ENCODE data around the gene RNMT. TPM values are rescaled to one million over a fixed set of nuclear protein-coding genes. Genes with fewer than 3 reads are reported as not detected.

Gene RNMT
- total RNA-seq, 1 donor from 2014 or later, result 6.4 TPM

DNA sequence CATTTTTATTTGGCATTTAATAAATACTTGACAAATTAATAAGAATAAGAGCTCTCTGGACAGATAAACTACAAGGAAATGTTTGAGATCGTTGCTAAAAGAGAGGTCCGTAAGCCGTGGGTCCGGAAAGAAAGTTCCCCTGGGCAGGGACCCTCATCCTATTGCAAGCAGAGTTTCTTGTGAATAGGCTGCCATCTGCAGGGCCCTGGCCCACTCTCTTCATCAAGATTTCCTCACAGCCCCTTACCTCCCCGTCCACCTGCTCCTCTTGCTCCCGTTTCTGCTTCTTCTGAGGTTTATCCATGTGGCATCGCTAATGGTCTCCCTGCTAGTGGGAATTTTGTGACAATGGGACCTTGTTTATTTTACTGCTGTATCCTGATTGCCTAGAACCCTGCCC lies 67.3 kb downstream of the RNMT start:
- Histone ChIP-seq H3K36me3 (no peaks in the 10 kb centered on the region), H3K4me1 (no peaks in the 10 kb centered on the region), H3K27me3 (no peaks in the 10 kb centered on the region), H3K9me3 (no peaks in the 10 kb centered on the region), H3K27ac (no peak overlapping the region), H3K4me3 (no peak overlapping the region)
- intact Hi-C loops (cut with DNase I), result no loop called here
- TF ChIP-seq, protein P1, sequence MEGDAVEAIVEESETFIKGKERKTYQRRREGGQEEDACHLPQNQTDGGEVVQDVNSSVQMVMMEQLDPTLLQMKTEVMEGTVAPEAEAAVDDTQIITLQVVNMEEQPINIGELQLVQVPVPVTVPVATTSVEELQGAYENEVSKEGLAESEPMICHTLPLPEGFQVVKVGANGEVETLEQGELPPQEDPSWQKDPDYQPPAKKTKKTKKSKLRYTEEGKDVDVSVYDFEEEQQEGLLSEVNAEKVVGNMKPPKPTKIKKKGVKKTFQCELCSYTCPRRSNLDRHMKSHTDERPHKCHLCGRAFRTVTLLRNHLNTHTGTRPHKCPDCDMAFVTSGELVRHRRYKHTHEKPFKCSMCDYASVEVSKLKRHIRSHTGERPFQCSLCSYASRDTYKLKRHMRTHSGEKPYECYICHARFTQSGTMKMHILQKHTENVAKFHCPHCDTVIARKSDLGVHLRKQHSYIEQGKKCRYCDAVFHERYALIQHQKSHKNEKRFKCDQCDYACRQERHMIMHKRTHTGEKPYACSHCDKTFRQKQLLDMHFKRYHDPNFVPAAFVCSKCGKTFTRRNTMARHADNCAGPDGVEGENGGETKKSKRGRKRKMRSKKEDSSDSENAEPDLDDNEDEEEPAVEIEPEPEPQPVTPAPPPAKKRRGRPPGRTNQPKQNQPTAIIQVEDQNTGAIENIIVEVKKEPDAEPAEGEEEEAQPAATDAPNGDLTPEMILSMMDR (IDR thresholded peaks at IDR 0.05), result no peak
- no peak for DNase-seq (ENCODE audit: low spot score in 2 of 2)

DNA sequence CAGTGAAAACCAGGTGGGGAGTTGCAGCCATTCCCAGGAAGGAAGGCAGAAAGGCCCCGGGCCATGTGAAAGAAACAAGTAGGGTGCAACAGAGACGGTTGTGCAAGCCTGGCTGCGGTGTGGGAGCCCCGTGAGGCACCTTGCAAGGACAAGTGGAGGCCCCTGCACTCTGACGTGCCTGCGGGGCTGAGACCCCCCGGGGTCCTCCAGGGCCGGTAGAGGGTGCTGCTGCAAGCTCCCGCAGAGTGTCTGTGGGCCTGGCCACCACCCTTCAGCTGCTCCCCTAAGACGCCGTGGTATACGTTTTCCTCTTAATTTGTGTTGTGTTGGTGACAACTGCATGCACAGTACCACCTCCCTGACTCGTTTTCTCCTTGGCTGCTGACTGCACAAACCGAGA lies 70.0 kb downstream of the RNMT start:
- Histone ChIP-seq H3K27ac (no peak overlapping the region), H3K9me3 (no peaks in the 10 kb centered on the region), H3K4me3 (no peak overlapping the region), H3K4me1 (no peaks in the 10 kb centered on the region), H3K27me3 (no peaks in the 10 kb centered on the region), H3K36me3 (no peaks in the 10 kb centered on the region)
- DNase-seq (ENCODE audit: low spot score in 2 of 2), result no peak
- intact Hi-C loops (cut with DNase I), result no loop called here
- TF ChIP-seq, protein P1 (IDR thresholded peaks at IDR 0.05), result no peak

DNA sequence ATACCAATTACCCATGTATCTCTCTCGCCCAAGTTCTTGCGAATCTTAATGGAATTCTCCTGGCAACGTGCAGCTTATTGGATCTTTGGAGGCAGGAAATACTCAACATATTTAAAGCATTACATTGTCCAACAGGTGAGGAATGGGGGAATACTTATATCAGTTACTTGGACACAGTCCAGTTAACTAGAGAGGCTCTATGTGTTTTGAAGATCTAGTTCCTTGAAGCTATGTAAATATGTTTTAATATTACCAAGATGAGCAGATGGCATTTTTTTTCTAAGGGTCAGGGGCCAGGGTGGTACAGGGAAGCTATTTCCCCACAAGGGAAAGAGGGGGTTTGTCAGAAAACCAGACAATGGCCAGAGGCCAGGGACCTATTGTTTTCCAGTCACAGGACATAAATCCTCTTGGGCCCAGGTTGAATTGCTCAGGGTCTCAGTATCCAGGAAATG lies 70.7 kb downstream of the RNMT start:
- H3K36me3 ChIP-seq, result no peaks in the 10 kb centered on the region
- H3K27ac ChIP-seq, result no peak overlapping the region
- H3K4me3 ChIP-seq, result no peak overlapping the region
- TF ChIP-seq, protein P1 (IDR thresholded peaks at IDR 0.05), result no peak
- H3K4me1 ChIP-seq, result no peaks in the 10 kb centered on the region
- H3K27me3 ChIP-seq, result no peaks in the 10 kb centered on the region
- intact Hi-C loops (cut with DNase I), result no loop called here
- DNase-seq (ENCODE audit: low spot score in 2 of 2), result no peak
- no peaks in the 10 kb centered on the region for H3K9me3 ChIP-seq

DNA sequence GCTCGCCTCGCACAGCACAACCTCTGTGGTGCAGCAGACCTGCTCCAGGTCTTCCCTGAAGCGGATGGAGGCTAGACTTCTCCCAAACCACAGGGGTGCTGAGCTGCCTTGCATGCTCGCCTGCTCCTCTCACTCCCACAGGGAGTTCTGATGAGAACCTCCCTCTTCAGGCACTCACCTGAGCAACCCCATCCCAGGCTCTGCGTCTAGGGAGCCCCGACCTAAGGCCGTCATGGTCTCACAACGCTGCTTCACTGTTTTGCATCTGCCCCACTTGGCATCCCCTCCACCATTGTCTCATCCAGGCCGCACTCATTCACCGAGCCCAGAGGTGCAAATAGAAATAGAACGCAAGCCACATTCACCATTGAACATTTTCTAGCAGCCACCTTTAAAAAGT lies 72.9 kb downstream of the RNMT start:
- TF ChIP-seq, protein P1 (IDR thresholded peaks at IDR 0.05), result no peak
- Histone ChIP-seq H3K4me3 (no peak overlapping the region), H3K36me3 (no peaks in the 10 kb centered on the region), H3K4me1 (no peaks in the 10 kb centered on the region), H3K27me3 (no peaks in the 10 kb centered on the region), H3K9me3 (no peaks in the 10 kb centered on the region), H3K27ac (no peak overlapping the region)
- intact Hi-C loops (cut with DNase I), result no loop called here
- DNase-seq (ENCODE audit: low spot score in 2 of 2), result no peak

DNA sequence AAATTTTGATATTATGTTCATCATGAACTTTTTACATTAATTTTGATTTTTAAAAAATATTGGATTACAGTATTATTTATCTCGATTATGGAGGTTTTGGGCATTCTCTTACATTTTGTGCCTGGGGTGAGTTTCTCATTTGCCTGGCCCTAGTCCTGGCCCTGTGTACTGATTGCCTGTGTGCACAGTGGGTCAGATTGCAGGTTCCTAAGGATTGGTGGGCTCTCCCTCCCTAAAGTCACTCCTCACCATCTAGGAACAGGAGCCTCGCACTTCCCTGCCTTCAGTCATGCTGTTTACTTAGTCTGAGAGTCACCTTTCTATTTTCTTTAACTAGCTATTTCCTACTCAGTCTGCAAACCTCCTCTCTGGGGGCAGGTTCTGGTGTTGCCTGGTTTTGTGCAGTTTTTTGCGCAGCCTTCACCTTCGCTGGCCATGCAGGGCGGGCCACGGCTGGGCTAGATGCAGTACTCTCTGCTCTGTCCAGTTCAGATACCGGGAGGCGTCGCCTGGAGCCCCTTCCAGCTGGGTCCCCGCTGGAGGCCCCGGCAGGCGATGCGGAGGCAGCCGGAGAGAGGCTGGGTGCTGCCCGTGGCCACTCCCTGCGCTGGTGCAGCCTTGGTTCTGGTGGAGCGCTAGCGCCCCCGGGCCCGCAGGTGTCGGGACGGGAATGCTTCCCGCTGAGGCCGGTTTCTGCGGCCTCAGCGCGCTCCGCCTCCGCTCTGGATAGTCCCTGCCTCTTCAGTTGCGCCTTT lies 74.2 kb downstream of the RNMT start:
- Histone ChIP-seq H3K36me3 (no peaks in the 10 kb centered on the region), H3K27me3 (no peaks in the 10 kb centered on the region), H3K4me1 (no peaks in the 10 kb centered on the region), H3K9me3 (no peaks in the 10 kb centered on the region), H3K4me3 (peak overlapping the region; percentile 32 to 62), H3K27ac (no peak overlapping the region)
- peak in 1 of 2 donors; percentile 77 for DNase-seq (ENCODE audit: low spot score in 2 of 2)
- TF ChIP-seq, protein P1 (IDR thresholded peaks at IDR 0.05), result peak; percentile 35 to 64 (median 35)
- intact Hi-C loops (cut with DNase I), result loop anchor here (5.0 kb wide), 1 partner anchor 583 kb away; the partner anchor contains the start of gene LDLRAD4
